Stimulated activated naive CD4-positive, alpha-beta T cell treated with Interleukin-2 at 50 U/mL for 16 hours (primary cell): ENCODE data around the gene CHST1.

Experiments used
- DNase-seq: peaks from one replicate; lab custom pipeline; 2025; lab: John Stamatoyannopoulos, UW

CHST1 gene, protein sequence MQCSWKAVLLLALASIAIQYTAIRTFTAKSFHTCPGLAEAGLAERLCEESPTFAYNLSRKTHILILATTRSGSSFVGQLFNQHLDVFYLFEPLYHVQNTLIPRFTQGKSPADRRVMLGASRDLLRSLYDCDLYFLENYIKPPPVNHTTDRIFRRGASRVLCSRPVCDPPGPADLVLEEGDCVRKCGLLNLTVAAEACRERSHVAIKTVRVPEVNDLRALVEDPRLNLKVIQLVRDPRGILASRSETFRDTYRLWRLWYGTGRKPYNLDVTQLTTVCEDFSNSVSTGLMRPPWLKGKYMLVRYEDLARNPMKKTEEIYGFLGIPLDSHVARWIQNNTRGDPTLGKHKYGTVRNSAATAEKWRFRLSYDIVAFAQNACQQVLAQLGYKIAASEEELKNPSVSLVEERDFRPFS

DNA sequence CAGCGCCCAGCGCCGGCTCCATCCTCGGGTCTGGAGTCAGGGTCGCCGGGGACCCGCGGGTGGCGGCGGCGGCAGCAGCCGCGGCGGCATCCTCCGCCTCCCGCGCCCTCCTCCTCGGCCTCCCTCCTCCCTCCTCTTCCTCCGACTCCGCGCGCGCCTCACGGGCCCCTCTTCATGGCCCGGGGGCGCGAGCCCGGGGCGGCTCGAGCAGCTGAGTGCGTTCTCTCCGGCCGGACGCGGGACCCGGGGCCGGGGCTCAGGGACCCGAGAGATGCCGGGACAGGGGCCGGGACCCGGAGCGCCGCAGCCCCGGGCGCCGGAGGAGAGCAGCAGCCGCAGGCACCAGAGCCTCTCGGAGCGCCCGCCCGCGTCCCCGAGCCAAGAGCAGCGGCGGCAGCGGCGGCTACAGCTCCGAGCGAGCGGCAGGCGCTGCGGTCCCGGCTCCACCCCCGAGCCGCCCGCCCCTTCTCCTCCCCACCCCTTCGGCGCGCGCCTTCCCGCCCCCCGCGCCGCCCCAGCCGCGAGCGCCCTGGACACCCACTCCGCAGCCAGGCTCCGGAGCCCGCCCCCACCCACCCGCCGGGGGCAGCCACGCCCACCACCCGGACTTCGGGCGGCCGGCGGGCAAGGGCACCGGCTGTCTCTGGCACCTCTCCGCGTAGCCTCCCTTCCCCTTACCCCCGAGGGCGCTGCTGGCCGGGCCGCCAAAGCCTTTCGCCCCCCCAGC is at the start of gene CHST1:
Gene CHST1, minus strand, starts transcription at position 417 of the 727 bp plus-strand sequence. CDS start 14,699 bp downstream, outside the sequence.
- no peak for DNase-seq

- no peak for DNase-seq
Observed at GRCh38 chr11:45713573-45713972, 48.2 kb upstream of the CHST1 start.

- DNase-seq = no peak
Observed at GRCh38 chr11:45710561-45710960, 45.1 kb upstream of the CHST1 start.

DNA sequence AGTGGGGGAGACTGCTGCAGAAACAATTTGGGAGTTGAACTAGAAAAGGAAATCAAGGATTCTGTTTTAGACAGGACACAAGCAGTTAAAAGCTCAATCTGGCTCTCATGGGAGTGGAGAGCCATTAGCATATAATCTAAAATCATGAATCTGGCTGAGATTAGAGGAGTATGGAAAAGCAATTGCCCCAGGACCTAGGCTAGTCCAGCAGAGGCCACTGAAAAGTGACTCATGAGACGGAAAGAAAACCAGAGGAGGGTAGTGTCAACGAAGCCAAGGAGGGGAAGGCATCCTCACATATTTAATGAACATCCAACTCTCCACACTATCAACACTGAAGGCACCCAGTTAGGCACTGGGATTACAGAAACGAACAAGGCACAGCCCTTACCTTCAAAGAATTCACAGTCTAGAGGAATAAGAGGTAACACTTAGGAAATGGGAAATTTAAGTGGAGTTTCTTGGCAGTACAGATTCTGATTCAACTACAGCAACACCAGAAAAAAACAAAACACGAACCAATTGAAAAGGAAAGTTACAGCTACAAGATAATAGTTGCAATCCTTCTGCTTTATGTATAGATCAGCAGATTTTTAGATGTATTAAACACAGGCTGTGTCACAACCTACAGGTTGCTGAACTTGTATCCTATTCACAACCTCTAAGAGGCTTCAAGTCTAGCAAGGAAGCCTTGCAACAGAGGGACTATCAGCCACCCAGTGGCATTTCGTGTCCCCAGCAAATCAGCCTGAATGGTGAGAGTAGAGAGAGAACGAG is 43.7 kb upstream of the CHST1 start:
- DNase-seq = no peak

DNA sequence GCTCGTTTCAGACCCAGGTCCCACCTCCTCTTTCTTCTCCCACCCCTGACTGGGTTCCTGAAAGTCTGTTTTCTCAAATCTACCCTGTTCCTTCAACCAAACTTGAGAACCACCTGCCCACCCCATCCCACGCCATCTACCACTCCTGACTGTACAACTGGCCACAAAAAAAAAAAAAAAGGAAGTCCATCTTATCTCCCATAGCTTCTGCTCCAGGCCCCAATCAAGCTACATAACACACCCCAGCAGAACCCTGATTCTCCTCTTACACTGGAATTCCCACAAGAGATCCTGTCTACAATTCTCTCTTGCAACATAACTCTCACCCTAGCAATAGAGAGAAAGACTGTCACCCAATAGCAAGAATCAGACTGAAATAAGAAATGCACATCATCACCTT is 39.2 kb upstream of the CHST1 start:
- DNase-seq = no peak

DNA sequence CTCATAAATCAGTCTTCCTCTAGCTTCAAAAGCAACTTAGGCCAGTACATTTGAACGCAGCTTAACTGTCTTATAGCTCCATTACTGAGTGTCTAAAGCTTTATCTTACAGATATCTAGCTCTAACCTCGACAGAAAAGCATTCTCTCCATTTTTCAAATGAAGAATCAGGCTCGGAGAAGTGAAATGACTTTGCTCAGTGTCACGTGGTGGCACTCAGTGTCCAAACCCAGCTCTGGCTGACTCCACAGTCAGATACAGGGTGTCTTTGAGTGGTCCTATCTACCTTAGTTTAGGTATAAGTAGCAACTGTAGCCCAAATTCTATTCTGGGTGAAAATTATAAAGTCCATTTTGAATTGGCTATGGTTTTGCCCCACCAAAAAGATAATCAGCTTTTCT is 38.7 kb upstream of the CHST1 start:
- no peak for DNase-seq

DNA sequence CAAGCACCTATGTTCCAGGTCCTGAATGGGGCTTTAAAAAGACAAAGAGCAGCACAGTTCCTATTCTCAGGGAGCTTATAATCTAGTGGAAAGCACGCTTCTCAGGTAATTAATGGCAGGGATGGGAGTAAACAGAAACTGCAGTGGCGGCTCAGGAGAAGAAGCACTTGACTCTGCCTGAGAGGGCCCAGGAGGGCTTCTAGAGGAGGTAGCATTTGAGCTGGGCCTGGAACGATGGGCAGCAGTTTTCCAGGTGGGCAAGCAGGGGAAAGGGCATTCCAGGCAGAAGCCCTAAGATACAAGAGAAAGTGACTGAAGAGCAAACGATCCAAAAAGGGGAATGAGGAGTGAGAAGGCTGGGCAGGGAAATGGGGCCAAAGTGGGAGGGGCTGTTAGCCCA is 37.1 kb upstream of the CHST1 start:
- DNase-seq = no peak

- no peak for DNase-seq
Observed at GRCh38 chr11:45698777-45699497, 33.5 kb upstream of the CHST1 start.

DNA sequence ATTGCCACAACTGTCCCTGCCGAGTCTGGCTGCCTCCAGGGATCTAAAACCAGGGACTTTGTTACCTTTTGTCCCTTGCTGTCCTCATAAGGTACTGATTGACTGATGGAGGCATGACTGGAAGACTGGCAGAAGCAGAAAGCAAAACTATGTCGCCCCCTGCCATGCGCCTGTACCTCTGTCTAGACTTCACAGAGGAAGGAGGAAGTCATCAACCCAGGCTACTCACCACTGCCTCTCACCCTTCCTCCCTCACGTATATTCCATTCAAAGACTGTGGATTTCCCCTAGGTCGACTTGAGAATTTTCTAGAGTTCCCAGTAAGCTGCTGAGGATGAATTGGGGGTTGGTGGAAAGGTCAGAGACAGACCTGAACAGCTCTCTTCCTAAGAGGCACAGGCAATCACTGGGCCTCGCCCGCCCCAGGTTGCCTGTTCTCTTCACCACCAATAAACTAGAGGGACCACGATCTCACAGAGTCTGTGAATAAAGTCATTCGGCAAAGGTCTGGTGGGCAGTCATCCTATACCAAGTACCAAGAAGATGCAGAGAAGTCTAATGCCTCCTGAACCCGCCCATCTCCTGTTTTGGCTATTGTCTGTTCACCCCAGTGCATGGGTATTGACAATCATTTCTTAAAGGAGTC is 27.5 kb upstream of the CHST1 start:
- no peak for DNase-seq

DNA sequence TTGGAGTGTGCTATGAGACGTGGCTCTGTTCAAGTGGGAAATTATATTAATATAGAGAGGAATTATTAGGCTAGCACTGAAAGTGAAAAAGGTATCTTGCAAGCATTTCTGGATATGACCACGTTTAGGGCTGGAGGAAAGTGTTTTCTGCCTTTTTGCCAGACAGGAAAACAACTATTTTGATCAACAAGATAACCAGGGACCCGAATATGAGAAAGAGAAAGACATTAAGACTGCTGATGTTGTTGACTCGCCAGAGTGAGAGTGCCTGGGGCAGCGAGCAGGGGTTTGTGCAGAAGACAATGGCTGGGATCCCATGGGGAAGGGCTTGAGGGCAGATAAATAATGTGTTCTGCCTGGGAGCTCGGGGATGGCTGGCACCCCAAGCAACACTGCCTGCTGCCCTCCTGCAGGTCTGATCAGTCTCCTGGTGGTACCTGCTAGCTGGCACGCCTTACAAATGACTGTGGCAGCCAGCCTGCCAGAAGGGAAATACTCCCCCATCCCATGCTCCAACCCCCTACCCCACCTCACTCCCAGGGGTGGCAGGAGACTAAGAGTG is 23.1 kb upstream of the CHST1 start:
- DNase-seq = no peak

GRCh38 chr11:45687836-45688235 is 22.4 kb upstream of the CHST1 start:
- DNase-seq = no peak

DNA sequence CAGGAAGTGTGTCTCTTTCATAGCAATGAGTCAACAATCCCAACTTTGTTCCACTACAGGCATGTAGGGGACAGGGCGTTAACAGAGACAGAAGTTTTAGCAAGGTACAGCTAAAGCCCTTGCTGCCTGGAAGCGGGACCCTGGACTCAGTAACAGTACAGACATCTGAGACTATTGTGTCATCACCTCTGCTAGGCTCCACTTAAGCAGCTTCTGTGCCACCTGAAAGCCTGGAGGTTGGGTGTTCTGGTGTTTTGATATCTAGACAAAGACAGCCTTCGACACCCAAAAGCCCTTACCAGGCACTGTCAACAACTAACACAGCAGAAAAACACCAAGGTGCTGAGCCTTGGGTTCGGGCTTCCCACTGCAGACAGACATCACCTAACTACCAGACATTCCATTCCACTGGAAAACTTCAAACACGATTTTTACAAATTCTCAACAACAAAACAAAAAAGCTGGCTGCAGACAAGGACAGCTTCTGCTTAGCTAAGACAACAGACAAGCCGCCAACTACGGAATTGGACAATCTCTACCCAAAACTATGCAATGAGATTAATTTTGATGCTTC is 20.6 kb upstream of the CHST1 start:
- no peak for DNase-seq

GRCh38 chr11:45684440-45684839 is 19.0 kb upstream of the CHST1 start:
- no peak for DNase-seq

- no peak for DNase-seq
Observed at GRCh38 chr11:45683271-45684058, 18.0 kb upstream of the CHST1 start.

DNA sequence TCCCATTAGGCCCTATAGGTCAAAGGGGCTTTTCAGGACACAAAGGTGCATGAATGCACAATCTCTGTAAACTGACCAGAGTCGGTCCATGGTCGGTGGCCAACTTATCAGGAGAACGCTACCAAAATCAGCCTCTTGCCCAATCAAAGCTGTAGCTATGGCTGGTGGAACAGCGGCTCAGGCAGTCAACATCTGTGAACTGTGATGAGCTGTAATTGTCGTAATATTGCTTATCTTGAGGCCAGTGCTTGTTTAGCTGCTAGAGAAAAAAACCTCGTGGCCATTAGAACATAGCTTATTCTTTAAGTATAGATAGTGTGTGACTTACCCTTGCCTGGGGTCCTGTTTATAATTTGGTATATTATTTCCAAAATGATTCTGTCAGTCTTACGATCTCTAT is 14.4 kb upstream of the CHST1 start:
- no peak for DNase-seq

DNA sequence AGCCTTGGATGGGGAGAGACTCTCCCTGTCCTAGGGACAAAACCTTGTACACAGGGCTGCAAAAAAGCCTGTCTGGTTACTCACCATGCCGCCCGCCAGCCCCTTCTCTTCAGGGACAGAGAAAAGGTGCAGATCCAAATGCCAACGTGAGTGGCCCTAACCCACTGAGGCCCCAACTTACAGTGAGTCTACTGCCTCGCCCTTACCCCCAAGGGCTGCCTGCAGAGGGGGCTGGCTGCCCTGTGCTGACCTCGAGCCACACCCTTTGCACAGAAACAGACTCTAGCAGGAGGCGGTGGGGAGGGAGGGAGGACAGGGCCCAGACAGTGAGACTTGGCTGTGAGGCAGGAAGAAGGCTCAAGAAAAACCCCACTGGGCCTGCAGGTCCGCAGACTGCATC is 13.6 kb upstream of the CHST1 start:
- DNase-seq = no peak

DNA sequence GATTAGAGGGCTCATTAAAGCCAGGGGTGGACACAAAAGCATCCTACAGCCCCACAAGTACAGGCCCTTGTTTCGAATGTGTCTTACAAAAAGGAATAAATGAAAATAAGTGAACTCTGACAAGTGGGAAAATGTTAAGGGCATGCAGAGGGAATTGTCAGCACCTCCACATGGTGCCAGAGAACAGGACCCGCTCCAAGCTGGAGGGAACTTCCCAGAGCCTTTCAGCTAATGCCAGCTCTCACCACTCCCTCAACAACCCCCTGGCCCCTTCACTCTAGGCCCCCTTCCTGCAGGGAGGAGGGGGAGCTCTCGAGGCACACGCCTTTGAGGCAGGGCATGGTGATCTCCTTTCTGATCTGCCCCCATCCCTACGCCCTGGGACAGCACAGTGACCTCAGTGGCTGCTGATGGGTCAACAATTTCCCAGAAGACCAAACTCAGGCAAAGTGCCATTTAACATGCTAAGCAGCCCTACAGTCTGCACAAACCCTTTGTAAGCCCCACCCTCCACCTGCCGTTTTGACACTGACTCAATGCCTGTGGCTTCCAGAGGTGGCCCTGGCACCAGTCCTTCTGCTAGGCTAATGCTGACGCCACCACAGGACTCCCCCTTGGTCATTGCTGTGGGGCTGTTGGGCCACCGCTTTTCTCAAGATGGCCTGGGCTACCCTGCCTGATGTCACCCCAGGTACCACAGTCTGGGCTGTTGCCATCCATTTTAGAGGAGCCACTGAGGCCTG is 12.5 kb upstream of the CHST1 start:
- DNase-seq = no peak

DNA sequence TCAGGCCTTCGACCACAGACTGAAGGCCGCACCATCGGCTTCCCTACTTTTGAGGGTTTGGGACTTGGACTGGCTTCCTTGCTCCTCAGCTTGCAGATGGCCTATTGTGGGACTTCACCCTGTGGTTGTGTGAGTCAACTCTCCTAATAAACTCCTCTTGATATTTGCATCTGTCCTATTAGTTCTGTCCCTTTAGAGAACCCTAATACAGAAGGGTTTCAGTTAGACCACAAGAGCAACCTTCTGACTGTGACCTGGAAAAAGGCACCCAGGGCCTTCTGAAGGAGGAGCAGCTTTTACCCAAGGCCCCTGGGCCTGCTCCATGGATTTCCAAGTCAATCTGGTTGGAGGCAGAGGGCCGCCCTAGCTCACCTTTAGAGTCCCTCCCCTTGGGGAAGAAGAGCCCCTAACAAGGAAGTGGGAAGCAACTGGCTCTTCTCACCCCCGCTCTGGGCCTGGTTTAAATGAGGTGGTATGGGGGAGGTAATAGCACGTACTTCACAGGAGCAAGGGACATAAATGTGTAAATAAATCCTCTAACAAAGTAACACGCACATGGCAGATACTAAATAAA is 11.2 kb upstream of the CHST1 start:
- no peak for DNase-seq

GRCh38 chr11:45675646-45676045 is 10.2 kb upstream of the CHST1 start:
- no peak for DNase-seq
